HuH-7.5 (cell line): ENCODE data around the gene ARL15.

Experiments
- DNase-seq: peaks from one replicate; pipeline ENCODE4 v3.0.0; 2011; ENCODE audit warnings: low spot score

Gene ARL15

DNA sequence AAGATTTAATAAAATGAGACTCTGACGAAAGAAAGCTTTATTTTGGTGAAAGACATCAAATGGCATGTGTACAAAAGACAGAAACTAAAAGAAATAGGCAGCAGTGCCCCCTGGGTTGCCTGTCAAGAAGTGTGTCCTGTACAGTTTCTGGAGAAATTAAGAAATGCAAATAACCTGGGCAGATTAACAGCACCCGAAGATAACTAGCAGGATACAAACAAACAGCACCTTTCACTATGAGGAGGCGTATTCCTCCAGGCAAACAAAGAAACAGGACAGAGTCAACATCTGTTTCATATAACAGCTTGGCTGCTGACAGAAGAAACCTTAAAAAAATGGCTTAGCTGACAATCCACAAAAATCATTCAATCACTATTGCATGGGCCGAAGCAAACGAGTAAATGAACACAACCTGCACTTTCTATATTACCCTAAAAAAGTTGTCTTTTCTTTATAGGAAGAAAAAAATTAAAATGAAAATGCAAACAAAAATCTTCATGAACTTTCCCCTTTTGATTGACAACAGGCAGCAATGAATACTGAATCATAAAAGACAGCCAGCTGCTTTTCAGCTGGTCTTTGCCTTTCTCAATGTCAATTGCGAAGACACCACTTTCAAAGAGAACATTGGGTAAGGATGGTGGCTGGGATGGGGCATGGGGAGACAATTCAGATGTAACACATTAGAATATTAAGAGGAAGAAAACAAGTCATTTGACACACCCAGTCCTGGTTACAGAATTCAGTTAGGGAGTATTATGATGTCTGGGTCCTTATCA is 162.1 kb downstream of the ARL15 start:
- DNase-seq, result no peak

DNA sequence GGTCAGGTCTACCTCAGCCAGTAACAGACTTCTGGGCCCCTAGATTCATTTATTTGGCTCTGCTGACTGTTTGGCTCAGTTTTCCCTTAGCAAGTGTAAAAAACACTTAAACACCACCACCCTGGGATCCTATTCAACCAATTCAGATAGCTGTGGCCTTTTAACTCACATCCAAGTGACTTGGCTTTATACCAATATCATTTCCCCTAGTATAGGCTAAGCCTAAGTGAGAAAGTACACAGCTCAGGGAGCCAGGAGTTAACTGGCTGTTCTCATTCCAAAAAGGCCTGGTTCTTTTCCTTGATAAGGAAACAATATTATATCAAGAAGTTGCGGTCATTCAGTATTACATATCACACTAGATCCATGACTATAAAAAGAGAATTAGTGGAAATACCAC is 163.5 kb downstream of the ARL15 start:
- no peak for DNase-seq

DNA sequence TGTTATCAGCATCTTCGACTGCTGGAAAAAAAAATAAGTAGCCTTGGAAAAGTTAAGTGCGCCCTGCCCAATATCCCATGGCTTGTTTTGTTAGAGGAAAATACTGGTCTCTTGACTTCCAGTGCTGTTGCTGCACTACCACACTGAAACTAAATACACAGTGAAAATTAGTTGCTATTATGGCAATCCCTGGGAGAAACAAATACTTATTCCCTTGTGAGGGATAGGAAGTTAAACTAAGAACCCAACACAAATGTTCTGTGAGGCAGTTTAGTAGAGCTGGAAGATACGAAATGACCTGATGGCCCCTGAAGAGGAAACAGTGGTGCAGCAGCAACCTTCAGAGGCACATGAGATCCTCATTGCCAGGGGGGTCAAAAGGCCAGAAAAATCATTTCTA is 164.0 kb downstream of the ARL15 start:
- DNase-seq, result no peak

DNA sequence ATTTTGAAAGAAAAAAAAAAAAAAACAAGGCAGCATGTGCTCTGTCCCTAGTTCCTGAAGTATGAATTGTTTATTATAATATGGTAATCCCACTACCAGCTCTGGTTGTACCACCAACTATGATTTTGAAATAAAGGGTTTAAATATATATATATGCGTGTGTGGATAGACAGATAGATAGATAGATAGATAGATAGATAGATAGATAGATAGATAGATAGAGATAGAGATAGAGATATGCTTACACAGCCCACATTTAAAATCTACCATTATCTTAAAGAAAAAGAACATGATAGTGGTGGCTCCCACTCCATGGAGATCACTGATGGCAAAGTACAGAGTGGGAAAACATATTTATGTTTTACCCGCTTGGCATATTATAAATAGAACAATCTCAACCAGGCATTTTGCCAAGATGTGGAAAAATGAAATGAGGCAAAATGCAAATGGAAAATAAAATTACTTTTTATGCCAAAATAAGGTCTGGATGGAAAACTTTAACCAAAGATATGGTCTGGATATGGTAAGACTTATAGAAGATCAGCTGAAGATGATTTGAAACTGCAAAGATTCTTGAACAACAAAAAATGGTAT is 170.0 kb downstream of the ARL15 start:
- DNase-seq, result no peak

DNA sequence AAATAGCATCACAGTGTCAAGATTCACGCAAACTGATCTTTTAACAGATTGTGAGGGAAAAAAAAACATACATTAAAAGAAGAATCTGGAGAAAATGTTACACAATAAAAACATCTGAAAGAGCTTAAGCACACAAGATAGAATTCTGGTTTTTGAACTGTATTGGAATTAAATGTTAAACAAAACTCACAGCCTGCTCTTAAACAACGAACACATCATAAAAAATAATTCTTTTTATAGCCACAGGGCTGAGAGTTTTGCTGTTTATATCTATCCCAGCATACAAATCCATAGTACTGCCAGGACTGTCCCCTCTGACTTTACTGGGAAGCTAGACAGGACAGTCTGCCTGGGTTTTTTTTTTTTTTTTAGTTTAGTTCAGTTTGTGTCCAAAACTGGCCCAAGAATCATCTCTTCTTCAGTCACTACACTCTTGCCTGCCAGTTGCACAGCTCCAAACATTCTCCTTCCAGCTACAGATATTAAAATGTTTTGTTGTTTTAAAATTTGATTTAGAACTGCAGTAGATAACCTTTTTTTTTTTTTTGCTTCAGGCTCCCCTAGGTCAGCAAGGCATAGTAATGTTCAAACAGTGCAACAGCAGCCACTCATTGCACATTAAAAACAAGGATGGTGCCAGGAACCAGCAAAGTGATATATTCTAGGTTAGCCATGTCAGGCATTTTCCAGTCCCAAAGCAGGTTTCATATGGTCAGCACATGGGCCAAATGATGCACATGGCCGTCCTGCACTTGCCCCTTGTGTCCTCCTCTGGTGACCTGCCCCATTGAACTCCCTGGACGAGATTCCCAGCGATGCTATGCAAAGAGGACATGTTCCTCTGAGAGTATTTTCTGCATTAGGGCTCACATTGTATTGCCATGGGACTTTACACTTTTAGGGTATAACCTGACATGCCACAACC is 173.6 kb downstream of the ARL15 start:
- no peak for DNase-seq

DNA sequence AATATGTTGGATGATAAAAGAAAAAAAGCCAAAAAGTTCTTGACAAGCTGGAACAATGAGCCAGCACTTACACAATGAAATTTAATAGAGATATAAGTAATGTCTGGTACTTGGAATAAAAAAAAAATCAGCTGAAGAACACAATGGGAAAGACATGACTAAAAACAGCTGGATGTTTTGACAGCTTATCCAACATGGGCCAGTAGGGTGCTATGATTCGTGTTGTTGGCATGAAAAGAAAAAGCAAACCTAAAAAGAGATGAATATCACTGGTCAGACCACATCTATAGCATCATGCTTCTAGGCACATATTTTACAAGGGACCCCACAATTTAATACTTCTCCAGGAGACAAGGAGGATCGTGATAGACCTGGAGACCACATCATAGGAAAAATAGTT is 175.3 kb downstream of the ARL15 start:
- DNase-seq, result no peak

DNA sequence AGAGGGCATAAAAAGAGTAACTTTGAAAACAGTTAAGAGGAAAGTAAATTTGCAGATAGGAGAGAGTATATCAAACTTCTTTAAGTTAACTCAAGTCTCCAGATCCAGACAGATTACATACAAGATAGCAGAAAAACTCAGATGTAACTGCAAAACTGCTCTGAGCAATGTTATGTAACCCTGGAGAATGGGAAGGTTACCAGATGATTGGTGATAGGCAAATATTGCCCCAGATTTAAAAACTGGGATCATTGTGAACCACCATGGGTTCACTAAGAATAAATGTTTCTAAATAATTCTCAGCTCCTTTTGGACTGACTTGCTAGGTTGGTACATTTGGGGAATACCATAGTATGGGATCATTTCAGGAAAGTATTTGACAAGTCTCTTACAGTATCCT is 176.5 kb downstream of the ARL15 start:
- no peak for DNase-seq

DNA sequence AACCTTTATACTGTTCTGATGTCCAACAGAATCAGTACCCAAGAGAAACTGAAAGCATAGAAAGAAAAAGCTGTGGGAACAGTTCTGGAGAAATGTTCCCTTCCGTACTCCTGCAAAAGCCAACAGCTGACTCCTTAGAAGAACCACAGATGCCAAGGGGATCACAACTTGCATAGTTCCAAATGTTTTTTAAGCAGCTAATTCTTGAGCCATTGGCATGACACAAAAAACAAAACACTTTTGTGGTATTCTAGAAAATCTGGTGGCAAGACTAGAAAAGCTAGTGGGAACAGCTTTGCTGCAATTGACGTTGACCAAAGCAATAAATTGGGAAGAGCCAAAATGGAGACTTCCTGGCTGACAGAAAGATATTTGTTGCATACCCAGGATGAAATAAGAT is 189.9 kb downstream of the ARL15 start:
- DNase-seq, result no peak

DNA sequence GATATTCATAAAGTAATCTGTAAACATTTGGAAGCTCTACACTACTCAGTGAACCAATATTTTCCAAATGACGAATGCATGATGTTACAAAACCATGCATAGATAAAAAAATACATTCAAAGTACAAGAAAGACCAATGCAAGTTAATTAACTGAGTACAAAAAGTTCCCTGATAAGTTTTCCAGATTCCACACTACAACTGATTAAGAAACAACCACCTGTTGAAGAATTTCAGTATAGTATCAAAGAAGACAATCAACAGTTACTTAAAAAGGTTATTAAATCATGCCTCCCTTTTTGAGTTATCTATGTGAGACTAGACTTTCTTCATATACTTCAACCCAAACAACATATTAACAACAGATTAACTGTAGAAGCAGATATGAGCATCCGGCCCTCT is 192.4 kb downstream of the ARL15 start:
- no peak for DNase-seq

DNA sequence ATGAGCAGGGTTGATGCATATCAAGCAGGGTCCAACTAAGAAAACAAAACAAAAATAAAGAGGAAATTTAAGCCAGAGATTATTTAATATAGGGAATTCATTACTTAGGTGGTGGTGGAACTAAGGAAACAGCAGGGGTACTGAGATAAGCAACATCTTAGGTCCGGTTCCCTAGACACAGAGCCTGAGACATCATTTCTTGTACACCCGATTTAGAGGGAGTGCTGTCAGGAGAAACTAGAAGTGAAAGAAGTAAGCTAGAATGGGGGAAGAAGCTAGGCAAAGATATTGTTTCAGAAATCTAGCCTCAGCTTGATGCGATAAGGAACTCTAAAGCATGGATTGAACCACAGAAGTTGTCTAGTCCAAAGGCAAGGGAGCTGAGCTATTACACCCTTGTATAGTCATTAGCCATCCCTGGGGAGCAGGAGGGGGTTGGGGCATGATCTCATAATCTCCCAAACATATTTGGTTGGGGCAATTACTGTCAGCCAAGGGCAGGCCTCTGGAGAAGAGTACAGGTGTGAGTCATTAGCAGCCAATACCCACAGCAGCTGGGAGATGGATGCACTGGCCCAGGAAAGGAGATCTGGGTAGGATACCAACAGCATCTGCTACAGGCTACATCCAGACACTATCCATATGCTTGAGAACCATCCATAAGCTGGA is 194.5 kb downstream of the ARL15 start:
- no peak for DNase-seq

DNA sequence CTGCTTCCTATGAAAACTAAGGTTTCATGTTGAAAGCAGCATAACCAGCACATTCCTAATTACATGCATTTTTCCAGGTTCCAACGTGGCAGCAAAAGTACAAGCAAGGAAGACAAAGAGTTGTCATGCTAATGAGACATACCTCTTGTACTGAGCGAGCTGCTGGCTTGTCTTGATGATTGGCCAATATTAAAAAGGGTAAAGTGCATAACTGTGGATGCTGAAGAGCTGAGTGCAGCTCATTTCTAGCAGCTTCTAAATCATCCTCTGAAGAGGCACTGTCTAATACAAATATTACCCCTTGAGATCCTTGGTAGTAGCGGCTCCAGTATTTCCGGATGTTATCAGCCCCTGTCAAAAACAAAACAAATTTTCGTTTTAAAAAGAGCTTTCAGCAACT is 197.3 kb downstream of the ARL15 start:
- DNase-seq, result no peak

DNA sequence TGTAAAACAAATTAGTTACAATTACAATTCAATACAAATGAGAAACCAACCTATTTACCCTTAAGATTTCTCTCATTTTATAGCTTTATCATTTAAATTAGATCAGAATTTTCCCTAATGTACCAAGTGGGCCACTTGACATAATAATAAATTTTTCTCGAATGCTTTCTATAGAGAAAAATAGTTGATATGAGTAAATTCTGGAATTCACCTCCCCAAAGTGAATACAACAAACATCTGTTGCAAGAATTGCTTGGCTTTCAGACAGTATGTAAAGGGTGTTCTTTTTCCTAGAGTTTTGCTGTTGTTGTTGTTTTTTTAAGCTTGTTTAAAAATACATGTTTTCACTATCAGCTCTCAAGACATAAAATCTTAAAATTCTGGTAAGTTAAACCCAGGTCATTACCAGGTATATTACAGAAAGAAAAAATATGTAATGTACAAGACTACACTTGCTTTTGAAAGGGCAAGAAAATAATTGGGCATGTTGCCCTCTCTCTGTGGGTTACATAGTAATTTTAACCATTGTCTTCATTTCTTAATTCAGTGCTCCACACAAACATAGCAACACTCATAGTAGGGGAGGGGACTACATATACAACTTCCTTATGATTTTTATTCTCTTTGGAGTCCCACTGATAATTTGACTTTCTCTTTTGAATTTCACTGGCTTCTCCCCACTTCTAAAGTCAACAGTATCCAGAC is 200.6 kb downstream of the ARL15 start:
- DNase-seq, result no peak

DNA sequence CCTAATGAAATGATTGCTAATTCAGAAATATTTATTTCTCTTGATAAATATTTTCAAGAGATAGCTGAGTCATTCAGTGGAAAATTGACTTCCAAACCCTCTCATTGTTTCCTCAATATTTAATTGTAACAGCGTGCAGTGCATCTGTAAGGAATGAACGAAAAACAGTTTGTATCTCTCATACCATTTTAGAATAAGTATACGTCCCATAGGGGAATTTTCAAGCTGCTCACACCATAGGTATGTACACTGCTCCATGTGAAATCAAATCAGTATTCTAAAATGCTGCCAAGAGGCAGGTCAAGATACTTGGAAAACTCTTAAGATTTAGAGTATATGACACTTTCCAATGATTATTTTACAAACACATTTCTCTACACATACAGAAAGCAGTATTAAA is 202.2 kb downstream of the ARL15 start:
- DNase-seq, result no peak

DNA sequence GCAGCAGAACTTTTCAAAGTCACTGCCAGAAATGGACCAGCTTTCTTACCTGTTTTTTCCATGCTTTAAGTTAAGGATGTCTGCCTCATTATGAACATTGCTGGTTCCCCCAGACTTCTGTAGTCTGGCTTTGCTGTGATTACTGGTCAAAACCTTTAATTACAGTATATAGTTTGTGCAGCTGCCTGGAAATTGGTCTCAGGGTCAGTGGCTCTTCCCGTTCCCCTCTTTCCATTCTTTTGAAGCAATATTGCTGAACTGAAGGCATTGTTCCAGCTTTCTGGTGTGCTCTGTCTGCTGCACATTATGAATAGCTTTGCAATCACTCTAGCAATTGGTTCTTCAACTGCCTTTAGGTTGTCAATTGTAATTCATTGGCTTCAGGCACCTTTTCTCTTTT is 206.5 kb downstream of the ARL15 start:
- no peak for DNase-seq

DNA sequence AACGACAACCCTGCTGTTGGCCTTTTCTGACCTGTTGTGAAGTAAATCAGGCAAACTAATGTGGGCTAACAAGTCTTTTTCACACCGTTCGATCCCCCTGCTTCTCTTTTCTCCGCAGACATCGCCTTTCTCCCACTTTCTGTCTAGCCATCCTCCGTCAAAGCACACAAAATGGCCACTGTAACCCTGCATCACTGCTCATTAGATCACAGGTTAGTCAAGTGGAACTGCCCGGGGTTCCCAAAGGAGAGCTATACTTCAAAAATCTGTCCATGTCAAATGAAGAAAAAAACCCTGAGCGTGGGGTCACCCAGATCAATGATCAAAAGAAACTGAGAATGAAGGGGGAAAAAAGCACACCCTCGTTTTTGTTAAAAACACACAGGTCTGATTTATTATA is 212.1 kb downstream of the ARL15 start:
- no peak for DNase-seq

DNA sequence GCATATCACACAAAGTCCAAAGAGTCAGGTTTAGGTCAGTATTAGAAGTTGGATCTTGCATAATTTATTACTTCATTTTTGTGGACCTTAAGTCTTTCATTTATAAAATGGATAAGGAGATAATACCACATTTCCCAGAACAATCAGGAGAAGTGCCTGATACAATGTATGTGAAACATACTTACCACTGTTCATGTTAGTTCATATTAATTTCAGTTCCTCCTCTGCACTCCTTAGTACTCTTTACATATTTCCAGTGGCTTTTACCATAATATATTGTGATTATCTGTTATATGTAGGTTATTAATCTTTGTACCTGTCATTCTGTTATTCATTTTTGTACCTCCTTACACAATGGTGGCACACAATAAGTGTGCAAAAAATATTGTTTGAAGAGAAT is 214.4 kb downstream of the ARL15 start:
- no peak for DNase-seq

DNA sequence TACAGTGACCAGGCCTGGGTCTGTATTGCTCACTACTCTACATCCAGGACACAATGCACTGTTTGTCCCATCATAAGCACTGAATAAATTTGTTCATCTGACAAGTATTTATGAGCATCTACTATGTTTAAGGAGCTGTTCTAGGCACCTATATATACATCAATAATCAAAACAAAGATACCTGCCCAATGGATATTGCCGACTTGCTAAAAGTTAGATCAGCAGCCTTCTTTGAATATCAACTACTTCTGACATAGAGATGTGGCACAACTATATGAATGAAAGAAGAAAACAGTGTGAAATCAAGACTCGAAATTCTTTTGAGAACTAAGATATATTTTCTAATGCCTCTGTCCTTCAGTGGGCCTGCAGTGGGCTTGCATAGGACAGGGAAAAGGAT is 215.7 kb downstream of the ARL15 start:
- DNase-seq, result no peak

DNA sequence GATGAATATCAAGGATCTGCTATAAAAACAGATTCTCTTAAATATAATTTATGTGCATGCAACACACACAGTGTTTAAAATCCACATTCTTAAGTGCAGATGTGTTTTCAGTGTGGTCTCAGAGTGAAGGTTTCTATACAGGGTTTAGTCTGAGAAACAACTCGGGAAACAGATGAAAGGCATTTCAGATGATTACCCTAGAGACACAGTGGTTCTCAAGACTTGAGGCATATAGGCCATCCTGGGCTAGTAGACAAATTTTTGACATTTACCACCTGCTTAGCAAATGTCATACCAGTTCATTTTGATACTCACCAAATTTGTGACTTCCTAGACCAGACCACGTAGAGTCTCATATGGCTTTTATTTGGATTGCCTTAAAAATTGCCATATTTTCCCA is 216.5 kb downstream of the ARL15 start:
- DNase-seq, result no peak

DNA sequence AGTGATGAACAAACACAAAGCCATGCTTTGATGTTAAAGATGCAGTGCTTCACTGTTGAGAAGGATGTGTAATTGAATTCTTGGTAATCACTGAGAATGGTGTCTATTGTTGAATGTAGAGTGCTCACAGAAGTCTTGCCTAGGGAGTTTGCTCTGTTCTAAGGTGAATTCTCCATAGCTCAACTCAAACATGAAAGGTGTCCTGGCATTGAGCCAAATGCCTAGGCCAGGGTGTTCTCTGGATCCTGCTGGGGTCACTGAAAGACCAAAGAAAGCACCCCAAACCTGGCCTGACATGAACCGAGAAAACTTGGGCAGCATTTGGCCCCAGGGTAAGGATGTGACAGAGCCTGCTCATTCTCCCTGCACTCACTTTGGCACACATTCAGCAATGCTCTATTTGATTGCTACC is 217.3 kb downstream of the ARL15 start:
- DNase-seq, result no peak

DNA sequence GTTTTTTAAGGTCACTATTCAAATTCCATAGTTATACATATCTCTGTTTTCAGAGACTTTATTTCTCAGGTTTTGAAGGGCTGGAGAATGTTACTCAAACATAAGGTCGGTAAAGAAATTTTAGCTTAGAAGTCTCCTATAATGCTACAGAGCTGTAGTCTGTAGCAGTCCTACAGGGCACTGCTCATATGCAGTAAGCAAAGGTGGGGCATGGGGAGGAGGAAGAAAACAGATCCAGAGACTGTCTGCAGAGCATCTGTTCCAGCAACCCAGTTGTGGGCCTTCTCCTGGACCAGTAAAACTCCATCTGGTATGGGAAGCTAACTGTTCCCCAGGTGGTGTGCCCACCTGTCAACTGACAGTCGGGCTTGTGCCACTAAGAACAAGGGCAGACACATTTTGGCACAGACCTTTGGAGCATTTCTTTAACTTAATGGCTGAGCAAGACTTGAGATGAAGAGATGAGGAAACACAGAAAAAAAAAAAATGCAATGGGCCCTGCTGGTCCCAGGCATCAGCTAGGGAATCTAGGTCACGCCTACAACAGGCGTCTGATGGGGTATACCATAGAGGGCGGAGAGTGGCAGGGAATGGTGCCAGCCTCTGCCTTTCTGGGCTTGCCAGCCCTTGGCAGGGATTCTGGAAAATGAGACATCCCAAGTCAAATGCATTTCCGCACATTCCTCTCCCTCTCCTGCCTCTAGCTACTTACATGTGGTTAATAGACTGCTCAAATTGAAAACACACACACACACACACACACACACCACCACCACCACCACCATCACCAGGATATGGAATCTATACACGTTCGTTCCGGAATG is 218.9 kb downstream of the ARL15 start:
- no peak for DNase-seq
